ENCODE data around the gene SORL1.

The SORL1 gene

DNA sequence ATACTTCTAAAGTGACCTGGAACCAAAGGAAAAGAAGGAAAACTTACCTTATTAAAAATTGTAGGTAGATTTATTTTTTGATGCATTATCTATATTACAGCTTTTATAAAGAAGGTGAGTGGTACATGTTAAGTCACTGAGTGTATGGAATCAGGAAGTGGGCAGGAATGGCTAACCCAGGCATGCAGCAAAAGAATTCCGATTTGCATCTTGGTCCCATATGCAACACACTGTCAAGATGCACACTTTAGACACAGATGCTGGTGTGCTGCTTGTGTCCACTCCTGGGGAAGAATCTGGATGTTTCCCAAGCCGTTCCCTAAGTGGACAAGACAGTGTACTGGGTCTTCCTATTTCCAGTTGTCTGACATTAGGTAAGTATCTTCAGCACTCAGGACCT is 100.5 kb downstream of the SORL1 start:
- in situ Hi-C loops (cut with HindIII; ENCODE audit: low pct_ligation_motif_present, low sequenced_read_pairs): no loop called here
- Histone ChIP-seq H3K36me3 (replicated peaks) (no peaks in the 10 kb centered on the region), H3K27ac (no peak overlapping the region), H3K27me3 (replicated peaks) (no peaks in the 10 kb centered on the region), H3K4me3 (ENCODE audit: low read depth, low read length) (no peak overlapping the region)
- DNase-seq: no peak
- TF ChIP-seq, protein P1, sequence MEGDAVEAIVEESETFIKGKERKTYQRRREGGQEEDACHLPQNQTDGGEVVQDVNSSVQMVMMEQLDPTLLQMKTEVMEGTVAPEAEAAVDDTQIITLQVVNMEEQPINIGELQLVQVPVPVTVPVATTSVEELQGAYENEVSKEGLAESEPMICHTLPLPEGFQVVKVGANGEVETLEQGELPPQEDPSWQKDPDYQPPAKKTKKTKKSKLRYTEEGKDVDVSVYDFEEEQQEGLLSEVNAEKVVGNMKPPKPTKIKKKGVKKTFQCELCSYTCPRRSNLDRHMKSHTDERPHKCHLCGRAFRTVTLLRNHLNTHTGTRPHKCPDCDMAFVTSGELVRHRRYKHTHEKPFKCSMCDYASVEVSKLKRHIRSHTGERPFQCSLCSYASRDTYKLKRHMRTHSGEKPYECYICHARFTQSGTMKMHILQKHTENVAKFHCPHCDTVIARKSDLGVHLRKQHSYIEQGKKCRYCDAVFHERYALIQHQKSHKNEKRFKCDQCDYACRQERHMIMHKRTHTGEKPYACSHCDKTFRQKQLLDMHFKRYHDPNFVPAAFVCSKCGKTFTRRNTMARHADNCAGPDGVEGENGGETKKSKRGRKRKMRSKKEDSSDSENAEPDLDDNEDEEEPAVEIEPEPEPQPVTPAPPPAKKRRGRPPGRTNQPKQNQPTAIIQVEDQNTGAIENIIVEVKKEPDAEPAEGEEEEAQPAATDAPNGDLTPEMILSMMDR (IDR thresholded peaks at IDR 0.05; ENCODE audit: low read depth, low read length, missing control alignments): no peak

DNA sequence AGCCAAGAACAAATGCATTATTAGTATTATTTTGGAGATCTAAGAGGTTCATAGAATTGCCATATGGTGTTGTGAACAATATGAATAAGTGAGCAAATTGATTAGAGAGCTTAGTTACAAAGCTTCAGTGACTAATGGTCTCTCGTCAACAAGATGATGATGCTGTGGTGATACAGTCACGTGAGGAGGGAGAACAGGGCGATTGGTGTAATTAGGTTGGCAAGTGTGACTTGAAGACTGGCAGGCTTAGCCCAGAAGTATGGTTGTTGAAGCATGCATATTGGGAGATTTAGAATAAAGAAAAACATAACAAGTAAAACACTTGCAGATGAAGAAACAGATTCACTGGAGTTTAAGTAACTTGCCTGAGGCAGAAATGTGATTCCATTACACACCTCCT is 101.3 kb downstream of the SORL1 start:
- TF ChIP-seq, protein P1 (IDR thresholded peaks at IDR 0.05; ENCODE audit: low read depth, low read length, missing control alignments): no peak
- Histone ChIP-seq H3K27me3 (replicated peaks) (no peaks in the 10 kb centered on the region), H3K36me3 (replicated peaks) (no peaks in the 10 kb centered on the region), H3K27ac (no peak overlapping the region), H3K4me3 (ENCODE audit: low read depth, low read length) (no peak overlapping the region)
- in situ Hi-C loops (cut with HindIII; ENCODE audit: low pct_ligation_motif_present, low sequenced_read_pairs): no loop called here
- no peak for DNase-seq

DNA sequence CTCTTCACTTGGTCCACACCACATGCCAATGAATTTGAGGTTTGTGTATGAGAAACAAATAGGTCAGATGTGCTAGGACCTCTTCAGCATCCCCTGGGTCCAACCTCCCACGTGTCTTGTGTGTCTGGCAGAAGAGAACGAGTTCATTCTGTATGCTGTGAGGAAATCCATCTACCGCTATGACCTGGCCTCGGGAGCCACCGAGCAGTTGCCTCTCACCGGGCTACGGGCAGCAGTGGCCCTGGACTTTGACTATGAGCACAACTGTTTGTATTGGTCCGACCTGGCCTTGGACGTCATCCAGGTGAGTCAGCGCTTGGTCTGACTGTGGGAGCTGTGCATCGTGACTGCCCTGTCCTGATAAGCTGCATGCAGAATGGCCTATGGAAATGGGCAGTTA is 101.7 kb downstream of the SORL1 start:
- in situ Hi-C loops (cut with HindIII; ENCODE audit: low pct_ligation_motif_present, low sequenced_read_pairs): no loop called here
- TF ChIP-seq, protein P1 (IDR thresholded peaks at IDR 0.05; ENCODE audit: low read depth, low read length, missing control alignments): no peak
- peak; percentile 16 for DNase-seq
- H3K27me3 ChIP-seq (replicated peaks): no peaks in the 10 kb centered on the region
- H3K36me3 ChIP-seq (replicated peaks): no peaks in the 10 kb centered on the region
- no peak overlapping the region for H3K4me3 ChIP-seq (ENCODE audit: low read depth, low read length)
- no peak overlapping the region for H3K27ac ChIP-seq

DNA sequence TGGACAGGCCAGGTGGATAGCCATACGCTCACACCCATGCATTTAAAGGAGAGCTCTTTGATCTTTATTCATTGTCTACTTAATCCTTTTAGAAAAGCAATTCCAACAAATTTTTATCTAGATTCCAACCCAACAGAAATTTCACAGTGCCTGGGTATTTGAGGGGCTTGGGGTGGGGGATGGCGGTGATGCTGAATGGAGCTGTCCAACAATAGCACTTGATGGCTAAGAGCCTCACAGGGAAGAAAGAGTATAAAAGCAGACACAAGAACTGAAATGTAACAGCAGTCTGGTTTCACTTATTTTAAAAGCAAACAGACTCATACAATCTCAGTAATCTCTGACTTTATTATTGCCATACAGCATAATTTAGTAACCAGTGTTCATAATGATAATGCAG is 102.4 kb downstream of the SORL1 start:
- Histone ChIP-seq H3K36me3 (replicated peaks) (no peaks in the 10 kb centered on the region), H3K4me3 (ENCODE audit: low read depth, low read length) (no peak overlapping the region), H3K27ac (no peak overlapping the region), H3K27me3 (replicated peaks) (no peaks in the 10 kb centered on the region)
- DNase-seq: no peak
- in situ Hi-C loops (cut with HindIII; ENCODE audit: low pct_ligation_motif_present, low sequenced_read_pairs): no loop called here
- TF ChIP-seq, protein P1 (IDR thresholded peaks at IDR 0.05; ENCODE audit: low read depth, low read length, missing control alignments): no peak

DNA sequence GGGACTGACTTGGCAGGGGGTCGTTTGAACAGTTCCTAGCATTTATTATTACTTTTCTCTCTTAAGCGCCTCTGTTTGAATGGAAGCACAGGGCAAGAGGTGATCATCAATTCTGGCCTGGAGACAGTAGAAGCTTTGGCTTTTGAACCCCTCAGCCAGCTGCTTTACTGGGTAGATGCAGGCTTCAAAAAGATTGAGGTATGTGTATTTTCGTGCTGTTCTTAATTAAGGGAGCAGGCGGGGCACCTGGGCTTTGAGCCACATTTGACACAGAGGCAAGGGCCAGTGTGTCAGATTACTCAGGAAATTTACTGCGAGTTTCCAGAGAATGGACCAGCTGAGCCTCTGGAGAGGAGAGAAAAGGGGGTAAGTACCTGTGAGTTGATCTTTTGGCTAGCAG is 103.0 kb downstream of the SORL1 start:
- DNase-seq: no peak
- Histone ChIP-seq H3K4me3 (ENCODE audit: low read depth, low read length) (no peak overlapping the region), H3K36me3 (replicated peaks) (no peaks in the 10 kb centered on the region), H3K27me3 (replicated peaks) (no peaks in the 10 kb centered on the region), H3K27ac (no peak overlapping the region)
- TF ChIP-seq, protein P1 (IDR thresholded peaks at IDR 0.05; ENCODE audit: low read depth, low read length, missing control alignments): no peak
- in situ Hi-C loops (cut with HindIII; ENCODE audit: low pct_ligation_motif_present, low sequenced_read_pairs): no loop called here

DNA sequence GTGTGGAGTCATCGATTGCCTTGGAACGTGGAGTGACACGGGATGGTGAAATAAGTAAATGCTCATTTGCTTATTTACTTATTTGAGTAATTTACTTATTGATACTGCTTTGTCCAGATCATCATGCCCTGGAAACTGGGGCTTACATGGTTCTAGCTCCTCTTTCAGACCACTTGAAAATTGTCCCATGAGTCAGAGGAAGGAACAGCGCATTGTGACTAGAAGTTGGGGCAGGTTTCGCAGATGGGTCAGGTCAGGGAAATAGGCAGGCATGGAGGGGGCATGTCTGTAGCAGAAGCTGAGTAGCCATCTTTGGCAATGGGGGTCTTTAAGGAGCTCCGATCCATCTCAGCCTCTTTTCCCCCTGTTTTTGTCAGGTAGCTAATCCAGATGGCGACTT is 104.8 kb downstream of the SORL1 start:
- H3K4me3 ChIP-seq (ENCODE audit: low read depth, low read length): no peak overlapping the region
- no peaks in the 10 kb centered on the region for H3K27me3 ChIP-seq (replicated peaks)
- DNase-seq: no peak
- TF ChIP-seq, protein P1 (IDR thresholded peaks at IDR 0.05; ENCODE audit: low read depth, low read length, missing control alignments): no peak
- H3K27ac ChIP-seq: no peak overlapping the region
- no peaks in the 10 kb centered on the region for H3K36me3 ChIP-seq (replicated peaks)
- in situ Hi-C loops (cut with HindIII; ENCODE audit: low pct_ligation_motif_present, low sequenced_read_pairs): no loop called here

All from brain microvascular endothelial cell (primary cell).